Trophoblast cell (in vitro differentiated cells and primary cell): ENCODE data around the gene DOCK3.

Experiments used
- DNase-seq, 2 donors: peaks; one replicate each; pipeline ENCODE4 v3.0.0-alpha.2; 2016
- H2AFZ ChIP-seq: 2 replicates; pipeline ENCODE4 v1.6.1; 2013; ENCODE audit warnings: low read length, moderate library complexity, mild to moderate bottlenecking; ENCODE audit not compliant: insufficient read depth, poor library complexity
- H2AK5ac ChIP-seq: 2 replicates; pipeline ENCODE4 v1.6.1; 2013; ENCODE audit warnings: mild to moderate bottlenecking, low read length
- H2BK120ac ChIP-seq: 2 replicates; pipeline ENCODE4 v1.6.1; 2013; ENCODE audit warnings: low read length, mild to moderate bottlenecking, moderate library complexity; ENCODE audit not compliant: insufficient read depth, poor library complexity
- H2BK12ac ChIP-seq: 2 replicates; pipeline ENCODE4 v1.6.1; 2013; ENCODE audit warnings: mild to moderate bottlenecking, low read length, moderate library complexity
- H2BK5ac ChIP-seq: 2 replicates; pipeline ENCODE4 v1.6.1; 2013; ENCODE audit warnings: low read length, low read depth, moderate library complexity, mild to moderate bottlenecking; ENCODE audit not compliant: poor library complexity
- H3K14ac ChIP-seq: 2 replicates; pipeline ENCODE4 v1.6.1; 2013; ENCODE audit warnings: mild to moderate bottlenecking, low read length
- H3K18ac ChIP-seq: 2 replicates; pipeline ENCODE4 v1.6.1; 2013; ENCODE audit warnings: mild to moderate bottlenecking, low read length
- H3K23ac ChIP-seq: 2 replicates; pipeline ENCODE4 v1.6.1; 2013; ENCODE audit warnings: low read length
- H3K27ac ChIP-seq: 2 replicates; pipeline ENCODE4 v1.5.1; 2013; ENCODE audit warnings: low read depth, mild to moderate bottlenecking, inconsistent platforms, low read length, moderate library complexity
- H3K27me3 ChIP-seq: 2 replicates; pipeline ENCODE4 v1.6.1; 2013; ENCODE audit warnings: inconsistent platforms, mild to moderate bottlenecking, low read length, moderate library complexity; ENCODE audit not compliant: insufficient read depth
- H3K36me3 ChIP-seq, 2 experiments: 1 replicate in 1 of 2; 2 replicates in 1 of 2; pipeline ENCODE4 v1.6.1; 2013; ENCODE audit warnings: low read length in 2 of 2, mild to moderate bottlenecking in 2 of 2, moderate library complexity in 1 of 2; ENCODE audit not compliant: insufficient read depth in 2 of 2, control insufficient read depth in 1 of 2
- H3K4ac ChIP-seq: 2 replicates; pipeline ENCODE4 v1.6.1; 2013; ENCODE audit warnings: low read depth, mild to moderate bottlenecking, low read length, moderate library complexity
- H3K4me1 ChIP-seq, 2 experiments: 1 replicate in 1 of 2; 2 replicates in 1 of 2; pipeline ENCODE4 v1.6.1; 2013; ENCODE audit warnings: low read length in 2 of 2, mild to moderate bottlenecking in 2 of 2, moderate library complexity in 1 of 2; ENCODE audit not compliant: insufficient read depth in 2 of 2, control insufficient read depth in 1 of 2
- H3K4me2 ChIP-seq: 2 replicates; pipeline ENCODE4 v1.6.1; 2013; ENCODE audit warnings: inconsistent platforms, mild to moderate bottlenecking, low read length, moderate library complexity
- H3K4me3 ChIP-seq: 2 replicates; pipeline ENCODE4 v1.5.1; 2013; ENCODE audit warnings: mild to moderate bottlenecking, low read depth, low read length, inconsistent platforms
- H3K79me1 ChIP-seq: one replicate; pipeline ENCODE4 v1.6.1; 2013; ENCODE audit warnings: low read length
- H3K79me2 ChIP-seq: 2 replicates; pipeline ENCODE4 v1.6.1; 2013; ENCODE audit warnings: low read length, mild to moderate bottlenecking; ENCODE audit not compliant: control insufficient read depth, insufficient read depth, poor library complexity
- H3K9ac ChIP-seq: 2 replicates; pipeline ENCODE4 v1.6.1; 2013; ENCODE audit warnings: mild to moderate bottlenecking, low read length
- H3K9me3 ChIP-seq: 2 replicates; pipeline ENCODE4 v1.6.1; 2013; ENCODE audit warnings: low read depth, mild to moderate bottlenecking, control low read depth, inconsistent platforms, low read length; ENCODE audit not compliant: insufficient read depth
- H4K12ac ChIP-seq: 2 replicates; pipeline ENCODE4 v1.6.1; 2013; ENCODE audit warnings: low read depth, mild to moderate bottlenecking, low read length, moderate library complexity
- H4K8ac ChIP-seq: 2 replicates; pipeline ENCODE4 v1.6.1; 2013; ENCODE audit warnings: low read depth, mild to moderate bottlenecking, low read length, moderate library complexity
- H4K91ac ChIP-seq: one replicate; pipeline ENCODE4 v1.6.1; 2013; ENCODE audit warnings: low read depth, mild to moderate bottlenecking, low read length, moderate library complexity
- WGBS: extraction: QIAGEN DNeasy Blood & Tissue Kit; methylation state at CpG from one replicate; pipeline ENCODE4 v1.1.7; 2013; ENCODE audit warnings: missing lambda C conversion rate; ENCODE audit not compliant: insufficient read length, insufficient coverage; ENCODE audit errors: extremely low coverage; 5-methylcytosine and 5-hydroxymethylcytosine counted together

Gene DOCK3

DNA sequence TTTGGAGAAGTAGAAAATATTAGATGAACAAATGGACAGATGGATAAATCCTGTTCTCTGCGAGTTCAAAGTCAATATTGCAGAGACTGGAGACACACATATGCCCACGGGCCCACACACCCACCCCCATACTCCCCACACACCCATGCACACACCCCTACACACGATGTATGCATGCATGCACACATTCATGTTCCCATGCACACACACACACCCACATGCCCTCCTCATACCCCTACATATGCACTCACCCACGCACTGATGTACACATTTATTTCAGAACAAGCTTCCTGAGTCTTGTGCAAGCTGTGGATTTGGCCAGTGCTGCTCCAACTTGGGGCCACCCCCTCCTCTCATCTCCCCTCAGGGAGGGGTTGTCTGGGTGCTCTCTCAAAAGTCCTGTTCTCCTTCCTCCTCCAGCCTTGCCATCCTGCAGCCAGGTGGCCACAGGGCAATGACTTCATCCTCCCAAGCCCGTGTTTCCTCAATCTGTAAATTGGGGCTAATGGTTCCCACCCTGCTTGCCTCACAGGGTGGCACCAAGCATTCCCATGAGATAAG, 41.4 kb upstream of the DOCK3 start:
- WGBS, result no CpG with 5 or more reads among the region's 5 CpGs

DNA sequence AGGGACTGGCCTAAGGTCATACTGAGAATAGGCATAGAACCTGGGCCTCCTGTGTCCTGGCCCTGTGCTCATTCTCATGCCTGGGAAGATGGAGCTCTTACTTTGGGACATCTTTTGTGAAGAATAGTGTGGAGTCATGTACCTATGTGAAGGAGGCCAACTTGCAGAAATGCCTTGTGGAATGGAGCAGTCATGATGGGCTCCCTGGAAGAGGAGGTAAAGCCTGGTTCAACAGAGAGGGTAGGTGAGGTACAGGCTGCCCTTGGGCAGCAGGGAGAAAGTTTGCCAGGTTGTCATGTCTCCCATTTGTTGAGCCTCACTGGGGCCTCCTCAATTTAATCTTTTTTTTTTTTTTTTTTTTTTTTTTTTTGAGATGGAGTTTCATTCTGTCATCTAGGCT, 39.7 kb upstream of the DOCK3 start:
- H3K27me3 ChIP-seq, result no peaks in the 10 kb centered on the region
- no peak overlapping the region for H3K4me2 ChIP-seq
- no peak overlapping the region for H3K27ac ChIP-seq
- no peak overlapping the region for H3K4ac ChIP-seq
- H3K9me3 ChIP-seq, result no peaks in the 10 kb centered on the region
- H3K18ac ChIP-seq, result no peak overlapping the region
- no peak overlapping the region for H3K23ac ChIP-seq
- H3K4me1 ChIP-seq, result peaks cover 0 to 2% of the 10 kb centered on the region in 2 experiments
- no peak for DNase-seq
- H2AK5ac ChIP-seq, result no peak overlapping the region
- no peak overlapping the region for H3K4me3 ChIP-seq
- no peak overlapping the region for H4K12ac ChIP-seq
- H2BK5ac ChIP-seq, result no peak overlapping the region
- no peaks in the 10 kb centered on the region for H3K79me2 ChIP-seq
- no peaks in the 10 kb centered on the region for H3K36me3 ChIP-seq
- H2AFZ ChIP-seq, result no peak overlapping the region
- H3K79me1 ChIP-seq, result no peaks in the 10 kb centered on the region
- no peak overlapping the region for H2BK12ac ChIP-seq
- no peak overlapping the region for H2BK120ac ChIP-seq
- no peak overlapping the region for H3K9ac ChIP-seq
- no peak overlapping the region for H4K8ac ChIP-seq
- H4K91ac ChIP-seq, result no peak overlapping the region
- no peak overlapping the region for H3K14ac ChIP-seq

More for the DNA sequence above, 41.4 kb upstream of the DOCK3 start:
- Histone ChIP-seq H2AFZ (no peak overlapping the region), H3K4me3 (no peak overlapping the region), H3K79me2 (no peaks in the 10 kb centered on the region), H2BK12ac (no peak overlapping the region), H2BK5ac (no peak overlapping the region), H3K18ac (no peak overlapping the region), H4K91ac (no peak overlapping the region), H3K4me2 (no peak overlapping the region), H3K4ac (no peak overlapping the region), H4K8ac (no peak overlapping the region), H3K79me1 (no peaks in the 10 kb centered on the region), H3K14ac (no peak overlapping the region), H3K36me3 (no peaks in the 10 kb centered on the region), H3K4me1 (peaks cover 0 to 2% of the 10 kb centered on the region in 2 experiments), H4K12ac (no peak overlapping the region), H2AK5ac (no peak overlapping the region), H3K9me3 (no peaks in the 10 kb centered on the region), H3K27me3 (no peaks in the 10 kb centered on the region), H2BK120ac (no peak overlapping the region), H3K9ac (no peak overlapping the region), H3K23ac (no peak overlapping the region), H3K27ac (no peak overlapping the region)
- DNase-seq, result no peak

DNA sequence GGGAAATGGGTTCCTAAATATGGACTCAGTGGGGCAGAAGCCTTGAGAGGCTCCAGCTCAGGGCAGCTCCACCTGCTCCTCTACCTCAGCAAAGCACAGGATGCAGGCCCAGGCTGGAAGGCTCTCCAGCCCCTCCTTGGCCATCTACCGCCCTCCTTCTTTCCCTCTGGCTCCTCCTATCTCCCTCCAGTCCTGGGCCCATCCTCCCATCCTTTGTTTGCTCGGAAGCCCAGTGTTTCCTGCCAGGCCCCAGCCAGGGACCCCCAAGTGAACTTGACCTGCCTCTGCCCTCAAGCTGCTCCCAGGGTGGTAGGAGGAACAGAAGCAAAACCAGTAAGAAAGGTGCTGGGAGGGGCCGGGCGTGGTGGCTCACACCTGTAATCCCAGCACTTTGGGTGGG, 37.7 kb upstream of the DOCK3 start:
- H3K79me2 ChIP-seq, result no peaks in the 10 kb centered on the region
- no peak overlapping the region for H3K4ac ChIP-seq
- no peak for DNase-seq
- no peak overlapping the region for H3K14ac ChIP-seq
- no peak overlapping the region for H3K4me3 ChIP-seq
- H4K91ac ChIP-seq, result no peak overlapping the region
- H3K4me2 ChIP-seq, result no peak overlapping the region
- no peak overlapping the region for H4K12ac ChIP-seq
- H3K23ac ChIP-seq, result no peak overlapping the region
- WGBS, result no CpG with 5 or more reads among the region's 4 CpGs
- no peak overlapping the region for H2AK5ac ChIP-seq
- H3K4me1 ChIP-seq, result peaks cover 0 to 2% of the 10 kb centered on the region in 2 experiments
- no peak overlapping the region for H3K27ac ChIP-seq
- no peak overlapping the region for H3K18ac ChIP-seq
- H3K9ac ChIP-seq, result no peak overlapping the region
- no peak overlapping the region for H2BK120ac ChIP-seq
- H3K79me1 ChIP-seq, result no peaks in the 10 kb centered on the region
- no peak overlapping the region for H4K8ac ChIP-seq
- no peaks in the 10 kb centered on the region for H3K27me3 ChIP-seq
- no peak overlapping the region for H2AFZ ChIP-seq
- H3K9me3 ChIP-seq, result no peaks in the 10 kb centered on the region
- no peaks in the 10 kb centered on the region for H3K36me3 ChIP-seq
- H2BK5ac ChIP-seq, result no peak overlapping the region
- H2BK12ac ChIP-seq, result no peak overlapping the region

DNA sequence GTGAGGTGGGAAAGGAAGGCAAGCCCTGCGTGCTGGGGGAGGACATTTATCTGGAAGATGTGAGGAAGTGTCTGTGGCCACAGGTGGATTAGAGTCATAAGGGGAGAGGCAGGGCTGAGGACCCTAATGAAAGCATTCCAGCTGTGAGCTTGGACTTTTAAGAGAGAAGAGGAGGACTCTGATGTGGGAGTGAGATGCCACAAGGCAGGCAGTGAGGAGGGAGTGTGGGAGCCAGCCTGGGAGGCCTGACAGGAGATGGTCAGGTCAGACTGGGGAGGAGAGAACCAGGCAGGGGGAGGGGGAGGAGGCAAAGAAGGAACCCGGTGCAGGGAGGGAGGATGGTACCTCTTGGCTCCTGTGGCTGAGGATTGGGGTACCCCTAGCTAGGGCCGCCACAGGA, 36.8 kb upstream of the DOCK3 start:
- Histone ChIP-seq H3K4me3 (no peak overlapping the region), H3K27me3 (no peaks in the 10 kb centered on the region), H4K8ac (no peak overlapping the region), H3K79me2 (no peaks in the 10 kb centered on the region), H3K27ac (no peak overlapping the region), H2BK12ac (no peak overlapping the region), H3K9ac (no peak overlapping the region), H3K4me2 (no peak overlapping the region), H3K4me1 (no peaks in the 10 kb centered on the region), H2BK5ac (no peak overlapping the region), H4K91ac (no peak overlapping the region), H2BK120ac (no peak overlapping the region), H2AFZ (no peak overlapping the region), H3K14ac (no peak overlapping the region), H3K36me3 (no peaks in the 10 kb centered on the region), H3K18ac (no peak overlapping the region), H4K12ac (no peak overlapping the region), H3K23ac (no peak overlapping the region), H2AK5ac (no peak overlapping the region), H3K4ac (no peak overlapping the region), H3K79me1 (no peaks in the 10 kb centered on the region), H3K9me3 (no peaks in the 10 kb centered on the region)
- DNase-seq, result no peak
- no CpG with 5 or more reads among the region's 3 CpGs for WGBS
